Activated CD4-positive, alpha-beta memory T cell treated with anti-CD3 and anti-CD28 coated beads for 36 hours (primary cell): ENCODE results near the gene TRPV5. TPM values are rescaled to one million over a fixed set of nuclear protein-coding genes. Genes with fewer than 3 reads are reported as not detected.

Source experiments
- CTCF ChIA-PET: fragments of 350-600 bp; sonication (Branson Sonifier 250); formaldehyde crosslinking; loops from one replicate; lab custom pipeline; 2021; ENCODE audit warnings: antibody characterized with exemption, inconsistent platforms; lab: Charles Lee
- POLR2A ChIA-PET: fragments of 350-600 bp; sonication (Branson Sonifier 250); formaldehyde crosslinking; loops from one replicate; lab custom pipeline; 2021; ENCODE audit warnings: antibody characterized with exemption; lab: Charles Lee
- DNase-seq: peaks from one replicate; pipeline ENCODE4 v3.0.0-alpha.2; 2020
- H3K27ac Mint-ChIP-seq: one replicate; pipeline ENCODE4 v1.8.0; 2021; ENCODE audit warnings: mixed read lengths
- H3K27me3 Mint-ChIP-seq: one replicate; pipeline ENCODE4 v1.8.0; 2021; ENCODE audit warnings: mixed read lengths
- H3K36me3 Mint-ChIP-seq: one replicate; pipeline ENCODE4 v1.8.0; 2021; ENCODE audit warnings: mixed read lengths
- H3K4me1 Mint-ChIP-seq: one replicate; pipeline ENCODE4 v1.8.0; 2021; ENCODE audit warnings: low read depth, mixed read lengths
- H3K4me3 Mint-ChIP-seq: one replicate; pipeline ENCODE4 v1.8.0; 2021; ENCODE audit warnings: mild to moderate bottlenecking, mixed read lengths
- H3K9me3 Mint-ChIP-seq: one replicate; pipeline ENCODE4 v1.8.0; 2021; ENCODE audit warnings: mixed read lengths
- intact Hi-C: fragments of 100-400 bp; cut with micrococcal nuclease; formaldehyde crosslinking; loops from one replicate; pipeline ENCODE4 v1.15.1; 2023
- total RNA-seq, 2 experiments: library from RNA; stranded (reverse); gene quantifications; one replicate each; pipeline ENCODE4 v1.2.3, GENCODE V29; 2021

Gene TRPV5
- total RNA-seq, 2 experiments from 2014 or later: not detected

DNA sequence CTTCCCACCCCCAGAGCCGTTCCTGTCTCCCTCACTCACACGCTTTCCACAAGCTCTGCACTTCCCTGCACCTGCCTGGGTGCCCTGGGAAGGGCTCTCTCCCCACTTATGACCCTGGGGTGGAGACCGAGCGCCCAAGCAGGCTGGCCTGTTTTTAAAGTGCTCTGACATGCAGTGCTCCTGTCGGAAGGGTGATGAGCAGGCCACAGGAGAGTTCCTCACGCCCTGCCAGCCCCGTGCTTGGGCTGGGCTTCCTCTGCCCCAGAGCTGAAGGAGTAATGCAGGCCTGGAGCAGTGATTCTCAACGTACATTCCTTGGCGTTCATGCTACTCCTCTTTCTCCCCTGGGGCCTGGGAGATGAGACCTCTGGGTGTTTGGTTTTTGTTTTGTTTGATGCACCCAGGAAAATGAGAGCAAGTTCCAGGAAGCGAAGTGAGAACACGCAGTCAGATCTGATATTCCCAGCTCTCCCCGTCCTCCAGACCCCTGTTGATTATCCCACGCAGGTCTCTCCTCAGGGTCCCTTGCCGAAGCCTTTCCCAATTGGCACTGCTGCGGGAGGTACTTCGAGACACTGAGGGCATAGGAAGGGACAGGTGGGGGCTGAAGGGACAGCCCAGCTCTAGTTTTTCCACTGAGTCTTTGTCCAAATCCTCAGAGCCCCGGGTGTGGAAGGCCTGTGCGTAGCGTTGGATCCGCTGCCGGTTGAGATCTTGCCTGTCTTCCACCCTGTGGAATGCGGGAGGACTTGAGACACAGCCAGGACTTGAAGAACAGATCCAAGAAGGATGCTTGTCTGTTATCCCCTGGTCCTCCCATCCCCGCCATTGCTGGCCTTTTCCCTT, 62.1 kb downstream of the TRPV5 start:
- H3K4me1 Mint-ChIP-seq: no peaks in the 10 kb centered on the region
- no peak for DNase-seq
- POLR2A ChIA-PET: no interaction called here
- intact Hi-C loops: loop anchor here (2.0 kb wide), 1 partner anchor 19 kb away; no protein-coding TSS in a partner anchor
- H3K27me3 Mint-ChIP-seq: no peaks in the 10 kb centered on the region
- CTCF ChIA-PET: interaction anchor here (0.7 to 3.2 kb wide), 6 partner anchors 10 to 485 kb away, joined by 3 to 26 read pairs (median 4); no protein-coding TSS in a partner anchor
- H3K36me3 Mint-ChIP-seq: peaks cover 3% of the 10 kb centered on the region
- no peaks in the 10 kb centered on the region for H3K9me3 Mint-ChIP-seq
- no peak overlapping the region for H3K4me3 Mint-ChIP-seq
- no peak overlapping the region for H3K27ac Mint-ChIP-seq

DNA sequence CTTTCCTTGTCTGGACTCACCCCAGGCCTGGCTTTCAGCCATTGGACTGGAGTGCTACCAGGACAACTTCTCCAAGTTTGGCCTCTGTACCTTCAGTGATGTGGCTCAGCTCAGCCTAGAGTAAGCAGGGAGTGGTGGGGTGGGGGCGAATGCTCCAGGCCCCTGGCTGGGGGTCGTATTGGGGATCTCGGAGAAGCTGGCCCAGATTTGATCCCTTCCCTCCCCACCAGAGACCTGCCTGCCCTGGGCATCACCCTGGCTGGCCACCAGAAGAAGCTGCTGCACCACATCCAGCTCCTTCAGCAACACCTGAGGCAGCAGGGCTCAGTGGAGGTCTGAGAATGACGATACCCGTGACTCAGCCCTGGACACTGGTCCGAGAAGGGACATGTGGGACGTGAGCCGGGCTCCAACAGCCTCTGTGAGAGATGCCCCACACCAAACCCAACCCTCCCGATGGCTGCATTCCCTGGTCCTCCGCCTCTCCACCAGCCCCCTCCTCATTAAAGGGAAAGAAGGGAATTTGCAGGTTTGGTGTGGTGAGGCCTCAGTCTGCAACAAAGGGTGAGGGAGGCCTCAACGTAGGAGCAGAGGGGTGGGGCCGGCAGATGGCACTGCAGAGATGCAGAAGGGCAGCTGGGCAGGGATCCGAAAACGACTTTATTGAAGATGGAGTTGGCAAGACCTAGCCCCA, 62.8 kb downstream of the TRPV5 start:
- Mint-ChIP-seq H3K27ac (no peak overlapping the region), H3K4me3 (no peak overlapping the region), H3K36me3 (peaks cover 3% of the 10 kb centered on the region), H3K27me3 (no peaks in the 10 kb centered on the region), H3K9me3 (no peaks in the 10 kb centered on the region), H3K4me1 (no peaks in the 10 kb centered on the region)
- intact Hi-C loops: no loop called here
- no peak for DNase-seq
- ChIA-PET POLR2A (no interaction called here), CTCF (interaction anchor here (0.7 to 3.2 kb wide), 4 partner anchors 10 to 485 kb away, joined by 3 to 26 read pairs (median 3); no protein-coding TSS in a partner anchor)

DNA sequence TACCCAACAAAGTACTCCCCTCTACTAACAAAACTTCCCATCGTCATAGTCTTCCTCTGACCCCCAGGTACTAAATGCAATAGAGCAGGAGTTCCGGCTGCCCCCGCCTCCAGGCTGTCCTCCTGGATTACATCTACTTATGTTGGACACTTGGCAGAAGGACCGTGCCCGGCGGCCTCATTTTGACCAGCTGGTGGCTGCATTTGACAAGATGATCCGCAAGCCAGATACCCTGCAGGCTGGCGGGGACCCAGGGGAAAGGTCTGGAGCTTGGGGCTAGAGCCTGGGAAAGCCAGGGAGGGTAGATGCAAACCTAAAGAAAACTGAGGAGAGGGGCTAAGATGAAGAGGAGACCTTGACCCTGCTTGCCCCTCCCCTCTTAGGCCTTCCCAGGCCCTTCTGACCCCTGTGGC, 63.4 kb downstream of the TRPV5 start:
- Mint-ChIP-seq H3K27me3 (no peaks in the 10 kb centered on the region), H3K9me3 (no peaks in the 10 kb centered on the region), H3K4me3 (no peak overlapping the region), H3K27ac (no peak overlapping the region), H3K36me3 (peaks cover 3% of the 10 kb centered on the region), H3K4me1 (no peaks in the 10 kb centered on the region)
- CTCF ChIA-PET: interaction anchor here (1.0 to 1.2 kb wide), 2 partner anchors 10 to 136 kb away, joined by 3 read pairs; no protein-coding TSS in a partner anchor
- intact Hi-C loops: no loop called here
- POLR2A ChIA-PET: no interaction called here
- DNase-seq: no peak

DNA sequence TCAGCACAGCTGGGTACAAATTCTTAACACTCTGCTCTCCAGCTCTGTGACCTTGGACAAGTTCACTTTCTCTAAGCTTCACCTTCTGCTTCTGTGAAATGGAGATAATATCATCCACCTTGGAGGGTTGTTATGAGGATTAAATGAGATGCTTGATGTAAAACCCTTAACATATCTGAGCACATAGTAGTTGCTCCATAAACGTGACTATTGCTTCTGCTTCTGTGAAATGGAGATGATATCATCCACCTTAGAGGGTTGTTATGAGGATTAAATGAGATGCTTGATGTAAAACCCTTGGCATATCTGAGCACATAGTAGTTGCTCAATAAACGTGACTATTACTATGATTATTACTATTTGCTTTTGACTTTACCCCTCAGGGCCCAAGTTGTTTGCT, 64.1 kb downstream of the TRPV5 start:
- Mint-ChIP-seq H3K27me3 (no peaks in the 10 kb centered on the region), H3K9me3 (no peaks in the 10 kb centered on the region), H3K4me1 (no peaks in the 10 kb centered on the region), H3K4me3 (no peak overlapping the region), H3K27ac (no peak overlapping the region), H3K36me3 (peaks cover 3% of the 10 kb centered on the region)
- ChIA-PET POLR2A (no interaction called here), CTCF (interaction anchor here (1.2 kb wide), 2 partner anchors 11 to 16 kb away, joined by 3 read pairs; no protein-coding TSS in a partner anchor)
- DNase-seq: no peak
- intact Hi-C loops: no loop called here

DNA sequence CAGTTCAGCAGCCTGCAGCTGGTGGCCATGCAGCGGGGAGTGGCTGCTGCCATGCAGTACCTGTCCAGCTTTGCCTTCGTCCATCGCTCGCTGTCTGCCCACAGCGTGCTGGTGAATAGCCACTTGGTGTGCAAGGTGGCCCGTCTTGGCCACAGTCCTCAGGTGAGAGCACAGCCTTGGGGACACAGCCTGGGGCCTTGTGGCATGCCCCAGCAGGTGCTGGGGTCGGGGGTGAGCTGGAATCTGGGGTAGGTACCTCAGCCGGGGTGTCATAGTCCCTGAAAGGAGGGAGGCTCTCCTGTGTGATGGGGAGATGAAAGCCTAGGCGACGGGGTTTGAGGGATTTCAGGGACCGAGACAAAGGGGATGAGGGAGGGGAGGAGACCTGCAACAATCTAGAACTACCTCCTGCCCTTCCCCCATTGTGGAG, 64.5 kb downstream of the TRPV5 start:
- intact Hi-C loops: no loop called here
- H3K4me1 Mint-ChIP-seq: no peaks in the 10 kb centered on the region
- DNase-seq: no peak
- CTCF ChIA-PET: interaction anchor here (1.1 to 1.2 kb wide), 2 partner anchors 13 to 15 kb away, joined by 3 to 4 read pairs; no protein-coding TSS in a partner anchor
- no peak overlapping the region for H3K27ac Mint-ChIP-seq
- no peak overlapping the region for H3K4me3 Mint-ChIP-seq
- H3K27me3 Mint-ChIP-seq: no peaks in the 10 kb centered on the region
- peaks cover 3% of the 10 kb centered on the region for H3K36me3 Mint-ChIP-seq
- POLR2A ChIA-PET: no interaction called here
- H3K9me3 Mint-ChIP-seq: no peaks in the 10 kb centered on the region

DNA sequence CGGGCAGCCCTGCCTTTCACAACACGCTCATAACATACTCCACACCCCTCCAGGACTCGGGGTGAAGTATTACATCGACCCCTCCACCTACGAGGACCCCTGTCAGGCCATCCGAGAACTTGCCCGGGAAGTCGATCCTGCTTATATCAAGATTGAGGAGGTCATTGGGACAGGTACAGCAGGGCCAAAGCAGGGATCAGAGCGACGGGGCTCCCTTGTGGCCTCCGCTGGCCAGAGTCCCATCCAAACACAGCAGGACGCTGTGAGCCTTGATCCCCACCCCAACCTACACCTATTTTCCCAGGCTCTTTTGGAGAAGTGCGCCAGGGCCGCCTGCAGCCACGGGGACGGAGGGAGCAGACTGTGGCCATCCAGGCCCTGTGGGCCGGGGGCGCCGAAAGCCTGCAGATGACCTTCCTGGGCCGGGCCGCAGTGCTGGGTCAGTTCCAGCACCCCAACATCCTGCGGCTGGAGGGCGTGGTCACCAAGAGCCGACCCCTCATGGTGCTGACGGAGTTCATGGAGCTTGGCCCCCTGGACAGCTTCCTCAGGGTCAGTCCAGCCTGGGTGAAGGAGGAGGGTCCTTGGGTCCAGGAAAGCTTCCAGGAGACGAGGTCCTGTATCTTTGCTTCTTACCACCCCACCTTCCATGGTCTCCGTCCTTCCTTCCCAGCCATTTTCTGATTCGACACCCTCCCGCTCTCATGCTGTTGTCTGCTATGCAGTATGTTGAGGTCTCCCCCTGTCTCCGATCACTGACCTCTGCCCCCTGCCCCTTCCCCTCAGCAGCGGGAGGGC, 65.2 kb downstream of the TRPV5 start:
- Mint-ChIP-seq H3K9me3 (no peaks in the 10 kb centered on the region), H3K27ac (no peak overlapping the region), H3K4me1 (no peaks in the 10 kb centered on the region), H3K27me3 (no peaks in the 10 kb centered on the region), H3K4me3 (no peak overlapping the region), H3K36me3 (peaks cover 3% of the 10 kb centered on the region)
- intact Hi-C loops: no loop called here
- DNase-seq: no peak
- ChIA-PET POLR2A (no interaction called here), CTCF (interaction anchor here (1.1 to 1.2 kb wide), 2 partner anchors 14 kb away, joined by 3 to 4 read pairs; no protein-coding TSS in a partner anchor)

DNA sequence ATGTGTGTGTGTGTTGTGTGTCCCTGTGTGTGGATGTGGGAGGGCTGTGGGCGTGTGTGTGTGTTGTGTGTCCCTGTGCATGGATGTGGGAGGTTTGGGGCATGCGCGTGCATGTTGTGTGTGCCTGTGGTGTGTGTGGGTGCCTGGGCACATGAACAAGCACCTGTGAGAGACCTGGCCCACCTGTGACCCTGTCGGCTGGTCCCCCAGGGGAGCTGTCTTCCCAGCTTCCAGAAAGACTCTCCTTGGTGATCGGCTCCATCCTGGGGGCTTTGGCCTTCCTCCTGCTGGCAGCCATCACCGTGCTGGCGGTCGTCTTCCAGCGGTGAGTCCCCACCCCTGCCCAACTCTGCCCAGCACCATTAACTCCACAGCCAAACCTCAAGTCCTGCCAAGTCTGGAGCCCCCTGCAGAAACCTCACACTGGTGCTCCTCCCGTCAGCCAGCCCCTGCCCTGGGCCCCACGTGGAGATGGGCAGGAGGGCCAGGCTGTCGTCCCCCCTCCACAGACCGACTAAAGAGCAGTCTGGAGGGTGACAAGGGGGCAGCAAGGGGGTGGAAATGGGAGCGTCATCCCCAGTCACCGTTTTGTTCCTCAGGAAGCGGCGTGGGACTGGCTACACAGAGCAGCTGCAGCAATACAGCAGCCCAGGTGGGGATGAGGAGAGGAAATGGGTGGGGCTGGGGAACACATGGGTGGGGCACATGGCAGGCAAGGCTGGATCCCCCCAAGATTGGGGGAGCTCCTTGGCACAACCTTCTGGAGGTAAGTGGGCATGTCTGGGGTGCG, 66.0 kb downstream of the TRPV5 start:
- Mint-ChIP-seq H3K9me3 (no peaks in the 10 kb centered on the region), H3K36me3 (peaks cover 3% of the 10 kb centered on the region), H3K27me3 (no peaks in the 10 kb centered on the region), H3K4me1 (no peaks in the 10 kb centered on the region), H3K4me3 (no peak overlapping the region), H3K27ac (no peak overlapping the region)
- no peak for DNase-seq
- POLR2A ChIA-PET: no interaction called here
- intact Hi-C loops: no loop called here
- CTCF ChIA-PET: interaction anchor here (1.2 to 1.9 kb wide), 3 partner anchors 32 to 333 kb away, joined by 3 to 4 read pairs (median 4); no protein-coding TSS in a partner anchor

DNA sequence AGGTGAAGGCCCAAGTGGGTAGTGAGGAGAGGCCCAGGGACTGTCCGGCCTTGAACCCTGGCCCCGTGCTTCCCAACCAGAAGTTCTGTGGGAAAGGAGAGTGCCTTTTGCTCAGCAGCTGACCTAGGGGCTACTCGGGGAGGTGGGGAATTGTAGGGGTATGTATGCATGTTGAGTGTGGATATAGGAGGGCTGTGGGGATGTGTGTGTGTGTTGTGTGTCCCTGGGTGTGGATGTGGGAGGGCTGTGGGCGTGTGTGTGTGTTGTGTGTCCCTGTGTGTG, 66.5 kb downstream of the TRPV5 start:
- H3K9me3 Mint-ChIP-seq: no peaks in the 10 kb centered on the region
- no peak overlapping the region for H3K27ac Mint-ChIP-seq
- DNase-seq: no peak
- intact Hi-C loops: no loop called here
- peaks cover 3% of the 10 kb centered on the region for H3K36me3 Mint-ChIP-seq
- H3K4me1 Mint-ChIP-seq: no peaks in the 10 kb centered on the region
- ChIA-PET CTCF (interaction anchor here (0.8 to 1.9 kb wide), 7 partner anchors 13 to 563 kb away, joined by 3 to 8 read pairs (median 4); partner anchors contain the start of gene EPHB6), POLR2A (no interaction called here)
- H3K4me3 Mint-ChIP-seq: no peak overlapping the region
- H3K27me3 Mint-ChIP-seq: no peaks in the 10 kb centered on the region

DNA sequence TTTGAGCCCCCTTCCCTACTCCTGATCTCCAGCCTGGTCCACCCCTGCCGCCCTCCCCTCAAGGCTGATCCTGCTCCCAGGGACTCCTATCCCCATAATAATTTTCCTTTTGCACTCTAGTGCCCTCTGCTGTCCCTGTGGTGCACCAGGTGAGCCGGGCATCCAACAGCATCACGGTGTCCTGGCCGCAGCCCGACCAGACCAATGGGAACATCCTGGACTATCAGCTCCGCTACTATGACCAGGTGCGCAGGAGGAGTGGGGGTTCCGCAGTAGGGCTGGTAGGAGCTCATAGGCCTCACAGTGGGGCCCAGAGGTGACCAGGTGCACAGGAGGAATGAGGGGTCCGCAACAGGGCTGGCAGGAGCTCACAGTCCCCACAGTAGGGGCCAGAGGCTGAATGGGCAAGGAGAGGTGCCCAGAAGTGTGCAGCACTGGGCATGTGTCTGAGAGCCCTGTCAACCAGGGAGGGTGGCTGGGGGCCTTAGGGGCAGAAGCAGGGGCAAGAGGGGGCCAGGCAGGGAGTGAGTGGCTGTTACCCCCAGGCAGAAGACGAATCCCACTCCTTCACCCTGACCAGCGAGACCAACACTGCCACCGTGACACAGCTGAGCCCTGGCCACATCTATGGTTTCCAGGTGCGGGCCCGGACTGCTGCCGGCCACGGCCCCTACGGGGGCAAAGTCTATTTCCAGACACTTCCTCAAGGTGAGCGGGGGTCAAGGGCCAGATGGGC, 67.0 kb downstream of the TRPV5 start:
- Mint-ChIP-seq H3K27me3 (no peaks in the 10 kb centered on the region), H3K27ac (no peak overlapping the region), H3K4me1 (no peaks in the 10 kb centered on the region), H3K36me3 (peaks cover 3% of the 10 kb centered on the region), H3K9me3 (no peaks in the 10 kb centered on the region), H3K4me3 (no peak overlapping the region)
- intact Hi-C loops: no loop called here
- ChIA-PET CTCF (interaction anchor here (0.6 to 1.9 kb wide), 19 partner anchors 11 to 563 kb away, joined by 3 to 8 read pairs (median 4); partner anchors contain the start of gene EPHB6), POLR2A (no interaction called here)
- peak; percentile 36 for DNase-seq

DNA sequence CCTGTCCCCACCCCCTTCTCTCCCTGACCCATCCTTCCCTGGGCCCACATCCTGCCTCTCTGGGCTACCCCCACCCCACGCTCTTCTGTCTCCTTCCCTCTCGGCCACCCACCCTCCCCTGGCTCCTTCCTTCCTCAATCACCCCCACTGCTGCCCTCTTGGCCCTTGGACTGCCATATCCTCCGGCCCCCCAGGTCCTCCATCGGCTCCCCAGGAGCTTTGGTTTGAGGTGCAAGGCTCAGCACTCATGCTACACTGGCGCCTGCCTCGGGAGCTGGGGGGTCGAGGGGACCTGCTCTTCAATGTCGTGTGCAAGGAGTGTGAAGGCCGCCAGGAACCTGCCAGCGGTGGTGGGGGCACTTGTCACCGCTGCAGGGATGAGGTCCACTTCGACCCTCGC, 67.8 kb downstream of the TRPV5 start:
- ChIA-PET CTCF (interaction anchor here (0.6 to 1.9 kb wide), 15 partner anchors 10 to 545 kb away, joined by 3 to 8 read pairs (median 4); partner anchors contain the start of gene EPHB6), POLR2A (no interaction called here)
- Mint-ChIP-seq H3K27me3 (no peaks in the 10 kb centered on the region), H3K4me3 (no peak overlapping the region), H3K27ac (no peak overlapping the region), H3K9me3 (no peaks in the 10 kb centered on the region), H3K36me3 (peaks cover 3% of the 10 kb centered on the region), H3K4me1 (no peaks in the 10 kb centered on the region)
- no peak for DNase-seq
- intact Hi-C loops: no loop called here
